ENCODE measurements around the gene GIT1. TPM values are rescaled to one million over a fixed set of nuclear protein-coding genes. Genes with fewer than 3 reads are reported as not detected.

Gene GIT1
- total and polyA plus RNA-seq, 2 donors (not counting 3 experiments of a cell fraction or from before 2014, with no cell fraction given) = 75.5 to 92.5 TPM

DNA sequence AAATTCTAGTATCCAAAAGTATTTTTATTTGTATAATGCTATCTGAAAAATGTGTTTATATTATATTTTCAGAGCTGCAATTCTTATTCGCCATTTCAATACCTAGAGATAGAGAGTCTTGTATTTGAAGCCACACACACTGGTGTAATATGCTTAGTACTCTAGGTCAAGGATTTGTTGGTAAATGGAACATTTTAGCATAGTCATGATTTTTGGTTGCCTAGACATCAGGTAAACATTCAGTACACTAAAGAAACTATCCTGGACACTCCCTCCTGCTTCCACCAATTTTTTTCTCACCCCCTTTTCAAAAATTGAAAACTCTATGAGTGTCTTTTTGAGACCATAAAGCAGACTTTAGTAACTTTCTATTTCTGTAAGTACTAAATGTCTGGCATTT lies 43.4 kb downstream of the GIT1 start:
- intact Hi-C loops (cut with micrococcal nuclease) (no loop called here), dilution Hi-C loops (cut with MboI; ENCODE audit: extremely low pct_ligation_motif_present, low sequenced_read_pairs) (no loop called here)
- ChIA-PET CTCF (interaction anchor here (0.7 to 2.4 kb wide), 2 partner anchors 9 to 10 kb away, joined by 3 to 12 read pairs; no protein-coding TSS in a partner anchor), POLR2A (no interaction called here)
- DNase-seq (ENCODE audit: low read depth, low spot score) (no peak), FAIRE-seq (no peak)
- Histone ChIP-seq H3K4me2 (ENCODE audit: insufficient read depth, low read length) (no peak overlapping the region), H3K4me1 (ENCODE audit: control insufficient read depth, extremely low read depth, insufficient read depth, low read length) (no peaks in the 10 kb centered on the region), H3K9ac (replicated peaks; ENCODE audit: extremely low read depth, insufficient read depth, low read length) (no peak overlapping the region), H3K79me2 (ENCODE audit: control insufficient read depth, insufficient read depth, low read length) (no peaks in the 10 kb centered on the region), H3K4me3 (replicated peaks in 1 of 3; ENCODE audit: insufficient read depth in 1 of 3, low read depth in 1 of 3, low read length in 3 of 3) (no peak overlapping the region), H3K9me1 (replicated peaks; ENCODE audit: control insufficient read depth, extremely low read depth, insufficient read depth, low read length) (no peaks in the 10 kb centered on the region), H3K27ac (ENCODE audit: insufficient read depth, low read depth, low read length) (no peak overlapping the region), H2AFZ (ENCODE audit: low read depth, low read length) (no peak overlapping the region), H3K9me3 (replicated peaks; ENCODE audit: control insufficient read depth, insufficient read depth, low read length) (no peaks in the 10 kb centered on the region), H3K36me3 (ENCODE audit: control insufficient read depth in 2 of 2, extremely low read depth in 1 of 2, insufficient read depth in 2 of 2, low read length in 2 of 2) (peaks cover 6 to 10% of the 10 kb centered on the region in 2 experiments), H3K27me3 (ENCODE audit: control insufficient read depth in 2 of 2, insufficient read depth in 2 of 2, low read length in 2 of 2) (no peaks in the 10 kb centered on the region), H4K20me1 (replicated peaks; ENCODE audit: control insufficient read depth, extremely low read depth, insufficient read depth, low read length) (no peaks in the 10 kb centered on the region)
- TF ChIP-seq JUN (IDR thresholded peaks at IDR 0.05; ENCODE audit: borderline replicate concordance, insufficient read depth, insufficient read length, low read depth) (no peak), POLR2AphosphoS5 (IDR thresholded peaks at IDR 0.05; ENCODE audit: insufficient read depth, low read depth, low read length) (no peak), POLR2A (IDR thresholded peaks at IDR 0.05; ENCODE audit: low read depth, low read length) (no peak), FOS (IDR thresholded peaks at IDR 0.05; ENCODE audit: borderline replicate concordance, insufficient read depth, low read length) (no peak), EZH2 (IDR thresholded peaks at IDR 0.05; ENCODE audit: borderline replicate concordance, low read depth, low read length, severe bottlenecking) (no peak), MYC (IDR thresholded peaks at IDR 0.05; ENCODE audit: low read depth, low read length) (no peak), GATA2 (IDR thresholded peaks at IDR 0.05; ENCODE audit: insufficient read depth, insufficient read length, low read depth, low read length) (no peak)
- TF ChIP-seq, protein P1, sequence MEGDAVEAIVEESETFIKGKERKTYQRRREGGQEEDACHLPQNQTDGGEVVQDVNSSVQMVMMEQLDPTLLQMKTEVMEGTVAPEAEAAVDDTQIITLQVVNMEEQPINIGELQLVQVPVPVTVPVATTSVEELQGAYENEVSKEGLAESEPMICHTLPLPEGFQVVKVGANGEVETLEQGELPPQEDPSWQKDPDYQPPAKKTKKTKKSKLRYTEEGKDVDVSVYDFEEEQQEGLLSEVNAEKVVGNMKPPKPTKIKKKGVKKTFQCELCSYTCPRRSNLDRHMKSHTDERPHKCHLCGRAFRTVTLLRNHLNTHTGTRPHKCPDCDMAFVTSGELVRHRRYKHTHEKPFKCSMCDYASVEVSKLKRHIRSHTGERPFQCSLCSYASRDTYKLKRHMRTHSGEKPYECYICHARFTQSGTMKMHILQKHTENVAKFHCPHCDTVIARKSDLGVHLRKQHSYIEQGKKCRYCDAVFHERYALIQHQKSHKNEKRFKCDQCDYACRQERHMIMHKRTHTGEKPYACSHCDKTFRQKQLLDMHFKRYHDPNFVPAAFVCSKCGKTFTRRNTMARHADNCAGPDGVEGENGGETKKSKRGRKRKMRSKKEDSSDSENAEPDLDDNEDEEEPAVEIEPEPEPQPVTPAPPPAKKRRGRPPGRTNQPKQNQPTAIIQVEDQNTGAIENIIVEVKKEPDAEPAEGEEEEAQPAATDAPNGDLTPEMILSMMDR (IDR thresholded peaks at IDR 0.05; ENCODE audit: extremely low read depth in 1 of 2, insufficient read depth in 1 of 2, low read depth in 1 of 2, low read length in 2 of 2) = no peak
- TF ChIP-seq, protein P2, sequence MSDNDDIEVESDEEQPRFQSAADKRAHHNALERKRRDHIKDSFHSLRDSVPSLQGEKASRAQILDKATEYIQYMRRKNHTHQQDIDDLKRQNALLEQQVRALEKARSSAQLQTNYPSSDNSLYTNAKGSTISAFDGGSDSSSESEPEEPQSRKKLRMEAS (IDR thresholded peaks at IDR 0.05; ENCODE audit: insufficient read depth, insufficient read length) = no peak
- no TSS peak for BruUV-seq (replicated peaks)
